IgD-negative memory B cell (primary cell): ENCODE results near the gene CINP. TPM values are rescaled to one million over a fixed set of nuclear protein-coding genes. Genes with fewer than 3 reads are reported as not detected.
A peak's percentile ranks its signal among the peaks of the same experiment; 100 is the strongest.
"Not testable (repeated sequence)": the region's sequence is repeated elsewhere in the genome, so short reads cannot be mapped to it uniquely, and the experiment has no call there.

Source experiments
- H3K27ac Mint-ChIP-seq, 3 donors: one replicate each; pipeline ENCODE4 v1.8.0; 2020 to 2022; ENCODE audit warnings: mild to moderate bottlenecking in 3 of 3, mixed read lengths in 3 of 3, moderate library complexity in 1 of 3
- H3K27me3 Mint-ChIP-seq: one replicate; pipeline ENCODE4 v1.8.0; 2021; ENCODE audit warnings: mixed read lengths
- H3K36me3 Mint-ChIP-seq: one replicate; pipeline ENCODE4 v1.8.0; 2020; ENCODE audit warnings: mild to moderate bottlenecking, mixed read lengths
- H3K4me1 Mint-ChIP-seq, 3 donors: one replicate each; pipeline ENCODE4 v1.8.0; 2020 to 2022; ENCODE audit warnings: mixed read lengths in 3 of 3, mild to moderate bottlenecking in 1 of 3
- H3K4me3 Mint-ChIP-seq, 4 donors: one replicate each; pipeline ENCODE4 v1.8.0; 2020 to 2022; ENCODE audit warnings: mild to moderate bottlenecking in 4 of 4, mixed read lengths in 4 of 4, moderate library complexity in 3 of 4
- H3K9me3 Mint-ChIP-seq, 3 donors: one replicate each; pipeline ENCODE4 v1.8.0; 2020 to 2021; ENCODE audit warnings: mixed read lengths in 3 of 3, mild to moderate bottlenecking in 1 of 3
- polyA plus RNA-seq: library from polyadenylated mRNA; unstranded; fragments of 300-500 nt; fragmentation: Illumina TruSeq; gene quantifications from one replicate; pipeline ENCODE4 v1.2.3, GENCODE V29; 2021

The CINP gene
- polyA plus RNA-seq, 1 donor from 2014 or later = 39.5 TPM

- Mint-ChIP-seq H3K36me3 (peaks cover 8% of the 10 kb centered on the region), H3K4me1 (peaks cover 6 to 14% (median 14%) of the 10 kb centered on the region in 3 donors), H3K27me3 (peaks cover 6% of the 10 kb centered on the region), H3K4me3 (no peak overlapping the region), H3K27ac (peak overlapping the region in 2 of 3 donors; percentile 2 to 47), H3K9me3 (peaks cover 0 to 1% (median 0%) of the 10 kb centered on the region in 3 donors)
Observed at GRCh38 chr14:102371361-102371760, 8.7 kb upstream of the CINP start.

DNA sequence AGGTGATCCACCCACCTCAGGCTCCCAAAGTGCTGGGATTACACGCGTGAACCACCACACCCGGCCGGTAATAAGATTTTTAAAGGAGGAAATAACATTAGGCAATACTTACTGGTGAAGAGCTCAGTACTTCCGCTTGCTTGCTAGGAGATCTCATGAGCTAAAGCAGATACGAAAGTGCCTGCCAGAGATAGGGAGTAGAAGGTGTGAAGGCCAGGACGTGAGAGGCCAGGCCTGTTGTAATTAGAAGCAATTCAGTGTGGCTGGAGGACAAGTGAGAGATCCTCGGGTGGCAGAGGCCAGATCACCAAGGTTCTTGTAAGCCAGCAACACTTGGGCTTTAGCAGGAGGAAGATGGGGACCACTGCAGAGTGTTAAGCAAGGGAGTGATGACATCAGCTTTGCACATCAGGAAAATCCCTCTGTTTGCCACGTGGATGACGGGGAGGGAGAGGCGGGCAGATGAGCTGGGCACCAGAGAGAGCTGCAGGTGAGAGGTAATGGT is 7.7 kb upstream of the CINP start:
- H3K27ac Mint-ChIP-seq = peak overlapping the region in 1 of 3 donors; percentile 2
- H3K4me3 Mint-ChIP-seq = peak overlapping the region in 2 of 4 donors; percentile 54 to 74
- H3K4me1 Mint-ChIP-seq = peaks cover 6 to 14% (median 14%) of the 10 kb centered on the region in 3 donors
- H3K36me3 Mint-ChIP-seq = peaks cover 8% of the 10 kb centered on the region
- peaks cover 6% of the 10 kb centered on the region for H3K27me3 Mint-ChIP-seq
- peaks cover 0 to 1% (median 0%) of the 10 kb centered on the region in 3 donors for H3K9me3 Mint-ChIP-seq

DNA sequence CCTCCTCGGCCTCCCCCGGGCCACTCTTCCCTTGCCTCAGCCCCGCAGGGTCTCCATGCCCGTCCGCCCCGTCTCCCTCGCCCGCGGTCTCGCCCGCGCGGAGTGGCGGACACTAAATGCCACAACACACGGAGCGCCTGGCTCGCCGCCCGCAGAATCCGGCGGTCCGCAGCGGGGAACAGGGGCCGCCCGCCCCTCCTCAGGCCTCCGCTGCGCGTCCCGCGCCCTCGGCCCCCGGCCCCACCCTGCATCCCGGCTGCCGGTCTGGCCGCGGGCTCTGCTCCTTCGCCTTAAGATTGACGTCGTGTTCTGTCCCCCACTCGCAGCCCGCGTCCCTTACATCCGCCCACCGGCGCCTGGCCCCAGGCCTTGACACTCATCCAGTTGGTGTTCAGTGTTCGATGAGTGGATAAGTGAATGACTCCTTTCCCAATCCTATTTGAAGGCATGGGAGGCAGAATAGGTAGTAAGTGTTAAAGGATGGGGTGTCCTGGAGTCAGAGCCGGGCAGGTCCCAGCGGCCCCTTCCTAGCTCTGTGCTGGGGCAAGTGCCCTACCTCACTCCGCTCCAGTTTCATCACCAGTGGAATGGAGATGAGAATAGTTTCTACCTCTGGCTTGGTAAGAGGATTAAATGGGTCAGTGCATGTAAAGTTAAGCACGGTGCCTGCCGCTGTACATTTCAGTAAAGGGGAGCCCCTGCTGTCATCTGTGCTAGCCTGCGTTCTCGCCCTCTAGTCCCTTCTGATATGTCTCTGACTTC is 673 bp upstream of the CINP start:
- H3K27ac Mint-ChIP-seq = peak overlapping the region in 2 of 3 donors; percentile 92 to 93
- peaks cover 3% of the 10 kb centered on the region for H3K27me3 Mint-ChIP-seq
- peaks cover 20 to 29% (median 27%) of the 10 kb centered on the region in 3 donors for H3K4me1 Mint-ChIP-seq

GRCh38 chr14:102362084-102362483 is 606 bp downstream of the CINP start:
- Mint-ChIP-seq H3K4me3 (peak overlapping the region in 2 of 4 donors; percentile 96 to 98), H3K4me1 (peaks cover 16 to 24% (median 22%) of the 10 kb centered on the region in 3 donors), H3K27ac (peak overlapping the region in 2 of 3 donors; percentile 95), H3K36me3 (peaks cover 8% of the 10 kb centered on the region), H3K27me3 (peaks cover 3% of the 10 kb centered on the region), H3K9me3 (no peaks in the 10 kb centered on the region)

More for the DNA sequence above, 673 bp upstream of the CINP start:
- Mint-ChIP-seq H3K4me3 (peak overlapping the region in 2 of 4 donors; percentile 94 to 95), H3K36me3 (peaks cover 1% of the 10 kb centered on the region), H3K9me3 (no peaks in the 10 kb centered on the region)

DNA sequence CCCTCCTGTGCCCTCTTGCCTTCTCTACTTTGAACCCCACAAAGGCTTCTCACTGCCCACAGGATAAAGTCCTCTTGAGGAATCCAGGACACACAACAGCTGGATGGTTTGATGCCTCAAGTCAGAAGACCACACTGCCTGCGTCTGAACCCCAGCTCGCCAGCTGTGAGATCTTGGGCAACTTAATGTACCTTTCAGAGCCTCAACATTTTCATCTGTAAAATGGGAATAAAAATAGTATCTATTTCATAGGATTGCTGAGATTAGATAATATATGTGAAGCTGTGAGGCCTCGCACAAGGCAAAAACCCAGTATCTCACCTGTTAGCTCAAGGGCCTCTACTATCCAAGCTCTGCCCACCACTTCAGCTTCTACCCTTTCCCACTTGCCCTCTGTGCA is 2.3 kb downstream of the CINP start:
- Mint-ChIP-seq H3K36me3 (peaks cover 11% of the 10 kb centered on the region), H3K27me3 (peaks cover 2% of the 10 kb centered on the region), H3K4me1 (peaks cover 16 to 22% (median 18%) of the 10 kb centered on the region in 3 donors), H3K27ac (peak overlapping the region in 1 of 3 donors; percentile 79), H3K9me3 (no peaks in the 10 kb centered on the region), H3K4me3 (peak overlapping the region in 3 of 4 donors; percentile 12 to 81 (median 20))

DNA sequence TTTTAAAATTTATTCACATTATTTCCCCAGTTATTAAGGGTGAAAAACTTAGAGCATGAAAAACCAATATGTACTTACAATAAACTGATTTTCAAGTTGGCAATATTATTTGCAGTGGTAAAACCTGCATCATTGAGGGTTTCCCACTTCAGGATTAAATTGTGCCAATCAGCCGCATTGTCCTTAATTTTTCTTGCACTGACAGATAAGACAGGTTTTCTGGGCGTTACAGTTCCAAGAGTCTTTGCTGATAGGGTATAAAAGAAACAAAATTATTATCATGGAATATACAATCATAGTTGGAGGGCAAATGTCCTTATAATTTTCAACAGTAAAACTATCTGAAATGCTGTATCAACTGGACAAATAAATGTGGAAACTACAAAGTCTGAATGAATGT is 3.3 kb downstream of the CINP start:
- Mint-ChIP-seq H3K4me3 (no peak overlapping the region), H3K27me3 (peaks cover 2% of the 10 kb centered on the region), H3K36me3 (peaks cover 11% of the 10 kb centered on the region), H3K9me3 (no peaks in the 10 kb centered on the region), H3K4me1 (peaks cover 16 to 22% (median 18%) of the 10 kb centered on the region in 3 donors), H3K27ac (no peak overlapping the region)

DNA sequence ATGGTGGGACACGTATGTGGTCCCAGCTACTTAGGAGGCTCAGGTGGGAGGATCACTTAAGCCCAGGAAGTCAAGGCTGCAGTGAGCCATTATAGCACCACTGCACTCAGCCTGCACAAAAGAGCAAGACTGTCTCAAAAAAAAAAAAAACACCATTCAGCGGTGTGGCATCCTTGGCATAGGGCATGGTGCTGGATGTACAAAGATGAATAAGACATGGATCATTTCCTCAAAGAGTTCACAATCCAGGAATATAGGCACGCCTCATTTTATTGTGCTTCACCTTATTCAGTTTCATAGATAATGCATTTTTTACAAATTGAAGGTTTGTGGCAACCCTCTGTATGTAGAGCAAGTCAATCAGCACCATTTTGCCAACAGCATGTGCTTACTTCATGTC is 6.4 kb downstream of the CINP start:
- no peak overlapping the region for H3K27ac Mint-ChIP-seq
- no peaks in the 10 kb centered on the region for H3K9me3 Mint-ChIP-seq
- no peaks in the 10 kb centered on the region for H3K27me3 Mint-ChIP-seq
- peaks cover 4 to 8% (median 6%) of the 10 kb centered on the region in 3 donors for H3K4me1 Mint-ChIP-seq
- H3K36me3 Mint-ChIP-seq = peaks cover 11% of the 10 kb centered on the region
- no peak overlapping the region for H3K4me3 Mint-ChIP-seq

DNA sequence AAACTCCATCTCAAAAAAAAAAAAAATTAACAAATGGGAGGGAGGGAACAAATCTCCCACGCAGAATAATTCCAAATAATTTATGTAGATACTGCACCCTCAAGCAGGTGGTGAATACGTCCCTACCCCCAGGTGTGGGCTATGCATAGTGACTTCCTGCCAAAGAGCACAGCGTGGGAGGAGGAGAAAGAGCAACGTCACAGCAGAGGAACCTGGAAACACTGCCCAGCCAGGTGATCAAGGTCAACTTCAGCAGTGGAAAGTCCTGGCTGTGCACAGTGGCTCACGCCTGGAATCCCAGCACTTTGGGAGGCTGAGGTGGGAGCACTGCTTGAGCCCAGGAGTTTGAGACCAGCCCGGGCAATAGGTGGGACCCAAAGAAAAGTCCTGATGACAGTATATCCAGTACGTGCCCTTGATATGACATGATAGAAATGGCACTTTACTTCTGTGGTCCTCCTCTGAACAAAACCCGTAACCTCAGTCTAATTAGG is 9.5 kb downstream of the CINP start:
- no peaks in the 10 kb centered on the region for H3K9me3 Mint-ChIP-seq
- no peak overlapping the region for H3K27ac Mint-ChIP-seq
- H3K4me1 Mint-ChIP-seq = no peaks in the 10 kb centered on the region
- H3K36me3 Mint-ChIP-seq = peaks cover 15% of the 10 kb centered on the region
- no peak overlapping the region for H3K4me3 Mint-ChIP-seq
- H3K27me3 Mint-ChIP-seq = no peaks in the 10 kb centered on the region

DNA sequence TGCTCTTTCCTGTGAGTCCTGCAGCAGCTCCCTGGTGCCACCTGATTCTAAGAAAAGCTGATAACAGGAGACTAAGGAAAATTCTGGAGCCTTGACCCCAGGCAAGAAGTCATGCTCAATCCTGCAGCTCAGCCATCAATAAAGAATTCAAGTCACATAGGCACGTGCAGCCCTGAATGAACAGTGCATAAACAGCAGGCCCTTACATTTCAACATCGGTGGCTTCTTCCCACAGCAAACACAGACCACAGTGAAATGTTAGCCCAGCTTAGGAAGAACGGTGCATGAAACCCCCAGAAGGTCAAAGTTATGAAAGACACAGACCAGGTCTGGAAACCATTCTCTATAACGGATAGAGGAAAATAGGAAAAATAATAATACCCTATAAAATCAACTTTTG is 10.5 kb downstream of the CINP start:
- Mint-ChIP-seq H3K27me3 (no peaks in the 10 kb centered on the region), H3K36me3 (peaks cover 8% of the 10 kb centered on the region), H3K4me1 (no peaks in the 10 kb centered on the region), H3K4me3 (no peak overlapping the region), H3K27ac (no peak overlapping the region), H3K9me3 (no peaks in the 10 kb centered on the region)

- not testable (repeated sequence) for H3K4me3 Mint-ChIP-seq, H3K4me1 Mint-ChIP-seq, H3K9me3 Mint-ChIP-seq, H3K27ac Mint-ChIP-seq, H3K36me3 Mint-ChIP-seq, H3K27me3 Mint-ChIP-seq
Observed at GRCh38 chr14:102351593-102351992, 11.1 kb downstream of the CINP start.

DNA sequence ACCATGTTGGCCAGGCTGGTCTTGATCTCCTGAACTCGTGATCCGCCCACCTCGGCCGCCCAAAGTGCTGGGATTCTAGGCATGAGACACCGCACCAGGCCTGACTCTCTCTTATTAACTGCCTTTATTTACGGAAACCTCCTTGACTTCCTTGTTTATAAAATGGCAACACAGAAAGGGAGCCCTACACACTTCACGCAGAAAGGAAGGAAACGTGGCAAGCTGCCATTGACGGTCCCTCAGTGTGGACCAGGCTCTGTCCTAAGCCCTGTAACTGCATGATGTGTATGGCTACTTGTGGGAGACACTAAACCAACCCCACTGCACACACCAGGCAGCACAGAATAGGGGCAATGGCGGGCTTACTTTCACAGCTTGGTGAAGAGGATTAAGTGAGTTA is 11.7 kb downstream of the CINP start:
- Mint-ChIP-seq H3K4me3 (no peak overlapping the region), H3K9me3 (no peaks in the 10 kb centered on the region), H3K36me3 (peaks cover 6% of the 10 kb centered on the region), H3K4me1 (no peaks in the 10 kb centered on the region), H3K27ac (no peak overlapping the region), H3K27me3 (no peaks in the 10 kb centered on the region)

DNA sequence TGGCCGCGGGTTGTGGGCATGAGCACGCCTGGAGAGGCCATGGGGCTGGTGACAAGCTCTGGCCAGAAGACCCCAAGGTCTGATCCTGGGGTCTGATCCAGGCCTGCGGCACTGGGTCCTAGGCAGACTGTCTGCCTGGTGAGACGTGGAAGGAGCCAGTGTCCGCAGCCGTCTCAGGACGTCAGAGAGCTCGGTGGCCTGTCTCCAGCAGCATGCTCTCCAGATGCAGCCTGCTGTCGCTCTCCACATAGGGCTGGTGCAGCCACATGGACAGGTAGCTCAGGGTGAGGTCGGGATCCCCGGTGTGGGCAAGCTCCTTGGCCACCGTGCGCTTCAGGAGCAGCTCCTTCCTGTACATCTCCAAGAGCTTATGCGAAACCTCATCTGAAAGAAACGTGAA is 14.3 kb downstream of the CINP start:
- Mint-ChIP-seq H3K27ac (no peak overlapping the region), H3K9me3 (no peaks in the 10 kb centered on the region), H3K36me3 (peaks cover 6% of the 10 kb centered on the region), H3K4me3 (no peak overlapping the region), H3K4me1 (no peaks in the 10 kb centered on the region), H3K27me3 (no peaks in the 10 kb centered on the region)

GRCh38 chr14:102346645-102347044 is 16.0 kb downstream of the CINP start:
- peaks cover 6% of the 10 kb centered on the region for H3K36me3 Mint-ChIP-seq
- no peak overlapping the region for H3K27ac Mint-ChIP-seq
- H3K4me1 Mint-ChIP-seq = no peaks in the 10 kb centered on the region
- no peaks in the 10 kb centered on the region for H3K27me3 Mint-ChIP-seq
- H3K4me3 Mint-ChIP-seq = no peak overlapping the region
- H3K9me3 Mint-ChIP-seq = no peaks in the 10 kb centered on the region

- Mint-ChIP-seq H3K36me3 (peaks cover 7% of the 10 kb centered on the region), H3K27ac (no peak overlapping the region)
Observed at GRCh38 chr14:102345232-102345631, 17.5 kb downstream of the CINP start.

DNA sequence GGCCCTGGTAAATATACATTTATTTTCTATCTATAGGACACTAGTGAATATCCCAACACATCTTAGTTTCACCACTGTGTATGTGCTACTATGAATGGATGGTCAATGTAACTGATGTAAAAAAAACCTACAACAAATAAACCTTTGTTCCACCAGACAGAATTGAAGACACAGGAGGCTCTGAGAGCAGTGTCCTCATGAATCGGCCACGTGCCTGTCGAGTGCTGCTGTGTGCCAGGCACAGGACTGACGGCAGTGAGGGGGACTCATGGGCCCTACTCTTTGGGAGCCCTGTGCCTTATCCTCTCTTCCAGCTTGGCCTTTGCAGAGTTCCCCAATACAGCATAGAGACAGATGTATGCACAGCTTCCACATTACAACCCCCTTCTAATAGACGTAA is 18.2 kb downstream of the CINP start:
- Mint-ChIP-seq H3K9me3 (no peaks in the 10 kb centered on the region), H3K27ac (peak overlapping the region in 1 of 3 donors; percentile 27), H3K4me3 (peak overlapping the region in 2 of 4 donors; percentile 17 to 28), H3K27me3 (no peaks in the 10 kb centered on the region), H3K4me1 (no peaks in the 10 kb centered on the region), H3K36me3 (peaks cover 3% of the 10 kb centered on the region)

More at GRCh38 chr14:102345232-102345631, 17.5 kb downstream of the CINP start:
- Mint-ChIP-seq H3K9me3 (no peaks in the 10 kb centered on the region), H3K27me3 (no peaks in the 10 kb centered on the region), H3K4me1 (no peaks in the 10 kb centered on the region), H3K4me3 (no peak overlapping the region)

DNA sequence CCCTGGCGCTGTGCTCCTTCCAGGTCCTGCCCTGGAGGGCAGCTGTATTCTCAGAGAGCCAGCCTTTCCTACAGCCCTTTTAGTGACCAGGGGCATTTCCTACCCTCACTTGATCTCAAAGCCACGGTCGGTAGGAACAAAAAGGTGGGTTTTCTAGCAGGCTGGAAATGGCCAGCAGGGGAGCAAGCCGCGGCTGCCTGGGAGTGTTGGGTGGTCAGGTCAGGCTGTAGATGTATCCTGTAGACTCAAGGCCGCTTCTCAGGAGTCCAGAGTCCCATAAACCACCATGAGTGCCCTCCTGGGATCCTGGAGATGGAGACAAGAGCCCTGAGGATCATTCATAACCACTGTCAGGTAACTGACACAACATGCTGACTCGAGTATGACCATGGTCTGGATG is 18.6 kb downstream of the CINP start:
- Mint-ChIP-seq H3K9me3 (no peaks in the 10 kb centered on the region), H3K4me3 (no peak overlapping the region), H3K4me1 (no peaks in the 10 kb centered on the region), H3K36me3 (peaks cover 3% of the 10 kb centered on the region), H3K27me3 (no peaks in the 10 kb centered on the region), H3K27ac (peak overlapping the region in 1 of 3 donors; percentile 27)
